Neural cell (in vitro differentiated cells): ENCODE measurements around the gene STMP1. TPM values are rescaled to one million over a fixed set of nuclear protein-coding genes. Genes with fewer than 3 reads are reported as not detected.

Source experiments
- H2AFZ ChIP-seq: fragments of 200-600, 300-800 bp; sonication (generic), shearing (Covaris generic); 2 replicates; pipeline ENCODE4 v1.6.0; 2014; ENCODE audit warnings: low read depth, mild to moderate bottlenecking, antibody characterized with exemption, low read length, moderate library complexity
- H3F3A ChIP-seq: fragments of 200-600 bp; shearing (Covaris generic); 2 replicates; pipeline ENCODE4 v1.6.1; 2016; ENCODE audit warnings: mild to moderate bottlenecking, moderate library complexity, mixed read lengths, antibody characterized with exemption, low read length; ENCODE audit not compliant: insufficient read depth, poor library complexity, severe bottlenecking
- H3K27ac ChIP-seq: fragments of 200-600, 300-800 bp; sonication (generic), shearing (Covaris generic); 2 replicates; pipeline ENCODE4 v1.5.1; 2014; ENCODE audit warnings: mild to moderate bottlenecking, low read length, moderate library complexity
- H3K27me3 ChIP-seq: fragments of 300-800, 200-600 bp; sonication (generic), shearing (Covaris generic); 2 replicates; pipeline ENCODE4 v1.6.0; 2014; ENCODE audit warnings: mild to moderate bottlenecking, low read depth, low read length, moderate library complexity; ENCODE audit not compliant: insufficient read depth
- H3K36me3 ChIP-seq: fragments of 300-800, 200-600 bp; sonication (generic), shearing (Covaris generic); 2 replicates; pipeline ENCODE4 v1.5.1; 2014; ENCODE audit warnings: mild to moderate bottlenecking, antibody characterized with exemption, low read length, moderate library complexity; ENCODE audit not compliant: insufficient read depth
- H3K4me2 ChIP-seq: fragments of 300-800, 200-600 bp; sonication (generic), shearing (Covaris generic); 2 replicates; pipeline ENCODE4 v1.6.0; 2014; ENCODE audit warnings: mild to moderate bottlenecking, low read length
- H3K4me3 ChIP-seq: fragments of 300-800, 200-600 bp; sonication (generic), shearing (Covaris generic); 2 replicates; pipeline ENCODE4 v1.5.1; 2014; ENCODE audit warnings: mild to moderate bottlenecking, low read length, moderate library complexity
- H3K79me2 ChIP-seq: fragments of 200-600 bp; shearing (Covaris generic); replicated peaks from 2 replicates; pipeline ENCODE4 v1.6.0; 2014; ENCODE audit warnings: mild to moderate bottlenecking, low read length, moderate library complexity; ENCODE audit not compliant: insufficient read depth
- H3K9ac ChIP-seq: fragments of 300-800, 200-600 bp; sonication (generic), shearing (Covaris generic); 2 replicates; pipeline ENCODE4 v1.6.1; 2016; ENCODE audit warnings: mild to moderate bottlenecking, low read length, mixed read lengths
- H3K9me2 ChIP-seq: fragments of 200-600 bp; shearing (Covaris generic); 2 replicates; pipeline ENCODE4 v1.6.1; 2016; ENCODE audit warnings: mild to moderate bottlenecking, low read length, mixed read lengths; ENCODE audit not compliant: insufficient read depth
- H3K9me3 ChIP-seq: fragments of 200-600, 300-800 bp; sonication (generic), shearing (Covaris generic); 2 replicates; pipeline ENCODE4 v1.6.1; 2016; ENCODE audit warnings: mild to moderate bottlenecking, mixed run types, low read length, moderate library complexity, mixed read lengths
- H4K20me1 ChIP-seq: fragments of 200-600 bp; shearing (Covaris generic); 2 replicates; pipeline ENCODE4 v1.6.1; 2016; ENCODE audit warnings: mild to moderate bottlenecking, mixed run types; ENCODE audit not compliant: insufficient read depth
- MXI1 ChIP-seq: fragments of 450-650 bp; conservative IDR thresholded peaks from 2 replicates; pipeline ENCODE4 v1.6.1; 2014; ENCODE audit warnings: antibody characterized with exemption, mild to moderate bottlenecking; ENCODE audit not compliant: poor library complexity, severe bottlenecking
- RAD21 ChIP-seq: fragments of 450-650 bp; conservative IDR thresholded peaks from 2 replicates; pipeline ENCODE4 v1.6.1; 2014; ENCODE audit warnings: antibody characterized with exemption, mild to moderate bottlenecking, moderate library complexity
- SMC3 ChIP-seq: fragments of 450-650 bp; conservative IDR thresholded peaks from 2 replicates; pipeline ENCODE4 v1.6.1; 2014; ENCODE audit warnings: antibody characterized with exemption, mild to moderate bottlenecking, moderate library complexity; ENCODE audit not compliant: poor library complexity
- polyA plus RNA-seq: library from polyadenylated mRNA; depleted of rRNA; stranded (reverse); fragments of >200 nt; gene quantifications from 2 replicates; pipeline ENCODE4 v1.2.3, GENCODE V29; 2014
- TF ChIP-seq, protein P1 (sequence below): IDR thresholded peaks from 2 replicates; pipeline ENCODE4 v1.6.1; 2012; ENCODE audit warnings: borderline replicate concordance
- TF ChIP-seq, protein P2 (sequence below): fragments of 450-650 bp; IDR thresholded peaks from 2 replicates; pipeline ENCODE4 v1.5.1; 2014; ENCODE audit warnings: antibody characterized with exemption, mild to moderate bottlenecking, moderate library complexity; ENCODE audit not compliant: poor library complexity, severe bottlenecking

The STMP1 gene
- polyA plus RNA-seq, 1 donor from 2014 or later = 81.6 TPM

DNA sequence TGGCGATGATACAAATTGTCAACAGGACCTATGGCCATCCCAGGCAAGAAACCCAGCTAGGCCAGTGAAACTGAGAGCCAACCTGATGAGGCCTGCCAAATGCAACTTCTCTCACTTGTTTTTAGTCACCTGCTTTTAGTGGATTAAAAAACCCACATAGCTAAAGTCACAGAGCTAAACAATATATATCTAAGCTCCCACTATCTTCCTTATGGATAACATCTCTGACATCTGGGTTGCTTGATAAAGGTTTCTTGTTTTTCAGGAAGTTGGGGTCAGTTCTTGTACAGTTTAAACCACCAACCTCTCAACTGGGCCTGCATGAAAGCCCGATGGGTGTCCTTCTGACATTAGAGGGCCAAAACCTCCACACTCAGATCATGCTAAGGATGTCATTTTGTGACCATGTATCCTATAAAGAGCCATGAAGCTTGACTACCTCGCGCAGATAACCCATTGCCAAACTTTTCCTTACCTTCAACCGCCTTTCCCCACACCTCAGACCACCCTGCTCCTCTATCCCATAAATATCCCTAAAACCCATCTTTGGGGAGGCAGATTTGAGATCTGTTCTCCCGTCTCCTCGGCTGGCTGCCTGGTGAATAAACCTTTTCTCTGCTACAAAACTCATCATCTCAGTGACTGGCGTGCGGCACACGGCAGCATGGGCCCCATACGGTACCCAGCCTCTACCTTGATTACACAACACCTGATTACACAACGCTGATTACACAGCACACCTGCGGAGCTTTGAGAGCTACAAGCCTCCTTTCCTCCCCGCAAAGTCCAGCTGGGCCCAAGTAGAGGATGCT lies 797 bp upstream of the STMP1 start:
- Histone ChIP-seq H3K27ac (peak overlapping the region; percentile 49), H3K9ac (peak overlapping the region; percentile 88), H3K36me3 (no peaks in the 10 kb centered on the region), H4K20me1 (no peaks in the 10 kb centered on the region), H3K9me2 (no peaks in the 10 kb centered on the region), H3K79me2 (peaks cover 37% of the 10 kb centered on the region), H3F3A (no peaks in the 10 kb centered on the region), H3K4me2 (peak overlapping the region; percentile 49), H3K9me3 (no peaks in the 10 kb centered on the region), H3K4me3 (peak overlapping the region; percentile 99), H2AFZ (peak overlapping the region; percentile 88), H3K27me3 (no peaks in the 10 kb centered on the region)
- TF ChIP-seq MXI1 (no peak), SMC3 (no peak)
- TF ChIP-seq, protein P1, sequence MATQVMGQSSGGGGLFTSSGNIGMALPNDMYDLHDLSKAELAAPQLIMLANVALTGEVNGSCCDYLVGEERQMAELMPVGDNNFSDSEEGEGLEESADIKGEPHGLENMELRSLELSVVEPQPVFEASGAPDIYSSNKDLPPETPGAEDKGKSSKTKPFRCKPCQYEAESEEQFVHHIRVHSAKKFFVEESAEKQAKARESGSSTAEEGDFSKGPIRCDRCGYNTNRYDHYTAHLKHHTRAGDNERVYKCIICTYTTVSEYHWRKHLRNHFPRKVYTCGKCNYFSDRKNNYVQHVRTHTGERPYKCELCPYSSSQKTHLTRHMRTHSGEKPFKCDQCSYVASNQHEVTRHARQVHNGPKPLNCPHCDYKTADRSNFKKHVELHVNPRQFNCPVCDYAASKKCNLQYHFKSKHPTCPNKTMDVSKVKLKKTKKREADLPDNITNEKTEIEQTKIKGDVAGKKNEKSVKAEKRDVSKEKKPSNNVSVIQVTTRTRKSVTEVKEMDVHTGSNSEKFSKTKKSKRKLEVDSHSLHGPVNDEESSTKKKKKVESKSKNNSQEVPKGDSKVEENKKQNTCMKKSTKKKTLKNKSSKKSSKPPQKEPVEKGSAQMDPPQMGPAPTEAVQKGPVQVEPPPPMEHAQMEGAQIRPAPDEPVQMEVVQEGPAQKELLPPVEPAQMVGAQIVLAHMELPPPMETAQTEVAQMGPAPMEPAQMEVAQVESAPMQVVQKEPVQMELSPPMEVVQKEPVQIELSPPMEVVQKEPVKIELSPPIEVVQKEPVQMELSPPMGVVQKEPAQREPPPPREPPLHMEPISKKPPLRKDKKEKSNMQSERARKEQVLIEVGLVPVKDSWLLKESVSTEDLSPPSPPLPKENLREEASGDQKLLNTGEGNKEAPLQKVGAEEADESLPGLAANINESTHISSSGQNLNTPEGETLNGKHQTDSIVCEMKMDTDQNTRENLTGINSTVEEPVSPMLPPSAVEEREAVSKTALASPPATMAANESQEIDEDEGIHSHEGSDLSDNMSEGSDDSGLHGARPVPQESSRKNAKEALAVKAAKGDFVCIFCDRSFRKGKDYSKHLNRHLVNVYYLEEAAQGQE = peak; percentile 3

DNA sequence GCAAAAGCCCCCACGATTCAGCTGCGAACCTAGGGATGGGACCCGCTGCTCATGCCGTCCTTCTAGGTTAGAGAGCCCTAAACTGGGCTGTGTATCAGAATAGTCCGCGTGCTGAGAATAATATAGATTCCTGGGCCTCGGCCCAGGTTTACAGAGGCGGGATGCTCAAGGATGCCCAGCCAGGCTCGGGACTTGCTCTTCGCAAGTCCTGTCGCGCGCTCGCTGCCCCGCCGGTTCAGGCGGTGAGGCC lies 266 bp upstream of the STMP1 start:
- Histone ChIP-seq H3F3A (no peaks in the 10 kb centered on the region), H3K27ac (peak overlapping the region; percentile 49), H3K79me2 (peaks cover 42% of the 10 kb centered on the region), H3K4me2 (peak overlapping the region; percentile 49), H3K36me3 (no peaks in the 10 kb centered on the region), H3K9me2 (no peaks in the 10 kb centered on the region), H3K9me3 (no peaks in the 10 kb centered on the region), H3K4me3 (peak overlapping the region; percentile 99), H2AFZ (peak overlapping the region; percentile 88), H4K20me1 (no peaks in the 10 kb centered on the region), H3K27me3 (no peaks in the 10 kb centered on the region), H3K9ac (peak overlapping the region; percentile 88)
- no peak for TF ChIP-seq MXI1
- TF ChIP-seq, protein P2, sequence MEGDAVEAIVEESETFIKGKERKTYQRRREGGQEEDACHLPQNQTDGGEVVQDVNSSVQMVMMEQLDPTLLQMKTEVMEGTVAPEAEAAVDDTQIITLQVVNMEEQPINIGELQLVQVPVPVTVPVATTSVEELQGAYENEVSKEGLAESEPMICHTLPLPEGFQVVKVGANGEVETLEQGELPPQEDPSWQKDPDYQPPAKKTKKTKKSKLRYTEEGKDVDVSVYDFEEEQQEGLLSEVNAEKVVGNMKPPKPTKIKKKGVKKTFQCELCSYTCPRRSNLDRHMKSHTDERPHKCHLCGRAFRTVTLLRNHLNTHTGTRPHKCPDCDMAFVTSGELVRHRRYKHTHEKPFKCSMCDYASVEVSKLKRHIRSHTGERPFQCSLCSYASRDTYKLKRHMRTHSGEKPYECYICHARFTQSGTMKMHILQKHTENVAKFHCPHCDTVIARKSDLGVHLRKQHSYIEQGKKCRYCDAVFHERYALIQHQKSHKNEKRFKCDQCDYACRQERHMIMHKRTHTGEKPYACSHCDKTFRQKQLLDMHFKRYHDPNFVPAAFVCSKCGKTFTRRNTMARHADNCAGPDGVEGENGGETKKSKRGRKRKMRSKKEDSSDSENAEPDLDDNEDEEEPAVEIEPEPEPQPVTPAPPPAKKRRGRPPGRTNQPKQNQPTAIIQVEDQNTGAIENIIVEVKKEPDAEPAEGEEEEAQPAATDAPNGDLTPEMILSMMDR = peak; percentile 90
- TF ChIP-seq, protein P1 = peak; percentile 42
- no peak for TF ChIP-seq RAD21
- peak; percentile 80 for TF ChIP-seq SMC3
